B cell (primary cell): ENCODE data around the gene ZNF385A.

Experiments
- CTCF ChIP-seq: fragments of 200-600 bp; IDR thresholded peaks from one replicate; pipeline ENCODE4 v1.8.0; 2022; ENCODE audit warnings: antibody characterized with exemption, mild to moderate bottlenecking
- EZH2 ChIP-seq: IDR thresholded peaks from 2 replicates; pipeline ENCODE4 v1.6.1; 2012; ENCODE audit warnings: borderline replicate concordance, low read depth, mild to moderate bottlenecking, moderate library complexity, low read length; ENCODE audit not compliant: insufficient read depth, poor library complexity, severe bottlenecking

GRCh38 chr12:54374562-54375258 is 9.8 kb downstream of the ZNF385A start:
- TF ChIP-seq CTCF (no peak), EZH2 (no peak)
